Neural progenitor cell (in vitro differentiated cells): Measurements from ENCODE around the gene AUTS2.

Experiments used
- EZH2 ChIP-seq: fragments of 200-600 bp; sonication (generic); IDR thresholded peaks from 2 replicates; pipeline ENCODE4 v1.6.1; 2017; ENCODE audit warnings: antibody characterized with exemption, mild to moderate bottlenecking, moderate library complexity
- EZH2phosphoT487 ChIP-seq: fragments of 200-600 bp; sonication (generic); IDR thresholded peaks from 2 replicates; pipeline ENCODE4 v1.6.1; 2017; ENCODE audit warnings: antibody characterized with exemption
- TF ChIP-seq, protein P1 (sequence below): fragments of 200-600 bp; sonication (generic); IDR thresholded peaks from 2 replicates; pipeline ENCODE4 v1.5.1; 2017; ENCODE audit warnings: antibody characterized with exemption, mild to moderate bottlenecking

GRCh38 chr7:70574970-70575799, 976.9 kb downstream of the AUTS2 start:
- TF ChIP-seq EZH2 = no peak
- TF ChIP-seq, protein P1, sequence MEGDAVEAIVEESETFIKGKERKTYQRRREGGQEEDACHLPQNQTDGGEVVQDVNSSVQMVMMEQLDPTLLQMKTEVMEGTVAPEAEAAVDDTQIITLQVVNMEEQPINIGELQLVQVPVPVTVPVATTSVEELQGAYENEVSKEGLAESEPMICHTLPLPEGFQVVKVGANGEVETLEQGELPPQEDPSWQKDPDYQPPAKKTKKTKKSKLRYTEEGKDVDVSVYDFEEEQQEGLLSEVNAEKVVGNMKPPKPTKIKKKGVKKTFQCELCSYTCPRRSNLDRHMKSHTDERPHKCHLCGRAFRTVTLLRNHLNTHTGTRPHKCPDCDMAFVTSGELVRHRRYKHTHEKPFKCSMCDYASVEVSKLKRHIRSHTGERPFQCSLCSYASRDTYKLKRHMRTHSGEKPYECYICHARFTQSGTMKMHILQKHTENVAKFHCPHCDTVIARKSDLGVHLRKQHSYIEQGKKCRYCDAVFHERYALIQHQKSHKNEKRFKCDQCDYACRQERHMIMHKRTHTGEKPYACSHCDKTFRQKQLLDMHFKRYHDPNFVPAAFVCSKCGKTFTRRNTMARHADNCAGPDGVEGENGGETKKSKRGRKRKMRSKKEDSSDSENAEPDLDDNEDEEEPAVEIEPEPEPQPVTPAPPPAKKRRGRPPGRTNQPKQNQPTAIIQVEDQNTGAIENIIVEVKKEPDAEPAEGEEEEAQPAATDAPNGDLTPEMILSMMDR = no peak
- TF ChIP-seq EZH2phosphoT487 = no peak
